Activated T-cell treated with anti-CD3 and anti-CD28 coated beads for 4 hours (primary cell): Measurements from ENCODE around the gene ZNF730.
A peak's percentile ranks its signal among the peaks of the same experiment; 100 is the strongest.
"Not testable (repeated sequence)": the region's sequence is repeated elsewhere in the genome, so short reads cannot be mapped to it uniquely, and the experiment has no call there.

Experiments
- DNase-seq: peaks from one replicate; pipeline ENCODE4 v3.0.0-alpha.2; 2020

ZNF730 gene

GRCh38 chr19:23116802-23117571, at the start of gene ZNF730:
Gene ZNF730, plus strand, starts transcription at chr19:23117025. Its CDS starts 149 bp downstream, at chr19:23117174.
- DNase-seq, result peak; percentile 18

- no peak for DNase-seq
These were observed 46.3 kb upstream of the ZNF730 start for GRCh38 chr19:23070353-23071146.

GRCh38 chr19:23071147-23071511, 45.7 kb upstream of the ZNF730 start:
- no peak for DNase-seq

- DNase-seq, result no peak
These were observed 41.6 kb upstream of the ZNF730 start for GRCh38 chr19:23075031-23075733.

- not testable (repeated sequence) for DNase-seq
These were observed 39.0 kb upstream of the ZNF730 start for GRCh38 chr19:23077776-23078175.

- no peak for DNase-seq
These were observed 23.0 kb upstream of the ZNF730 start for GRCh38 chr19:23093832-23094231.

GRCh38 chr19:23095418-23095817, 21.4 kb upstream of the ZNF730 start:
- no peak for DNase-seq

- no peak for DNase-seq
These were observed 18.5 kb upstream of the ZNF730 start for GRCh38 chr19:23098286-23098685.

- DNase-seq, result no peak
These were observed 17.8 kb upstream of the ZNF730 start for GRCh38 chr19:23098988-23099387.

- DNase-seq, result no peak
These were observed 16.9 kb upstream of the ZNF730 start for GRCh38 chr19:23099966-23100365.

- DNase-seq, result no peak
These were observed 15.6 kb upstream of the ZNF730 start for GRCh38 chr19:23101241-23101640.

GRCh38 chr19:23118400-23118799, 1.6 kb downstream of the ZNF730 start:
- DNase-seq, result no peak

GRCh38 chr19:23134211-23134610, 17.4 kb downstream of the ZNF730 start:
- DNase-seq, result not testable (repeated sequence)

GRCh38 chr19:23145617-23146415, 29.0 kb downstream of the ZNF730 start:
- no peak for DNase-seq

GRCh38 chr19:23160766-23161165, 43.9 kb downstream of the ZNF730 start:
- DNase-seq, result no peak

GRCh38 chr19:23168286-23168685, 51.5 kb downstream of the ZNF730 start:
- not testable (repeated sequence) for DNase-seq

- no peak for DNase-seq
These were observed 66.4 kb downstream of the ZNF730 start for GRCh38 chr19:23183251-23183650.

- DNase-seq, result no peak
These were observed 73.5 kb downstream of the ZNF730 start for GRCh38 chr19:23190341-23190740.
